Testis (tissue), 3 donors: ENCODE data around the gene STEAP2. TPM values are rescaled to one million over a fixed set of nuclear protein-coding genes. Genes with fewer than 3 reads are reported as not detected.

Source experiments
- DNase-seq: peaks from one replicate; pipeline ENCODE4 v3.0.0-alpha.2; 2019
- H3K27ac ChIP-seq, 2 donors: fragments of 200-600 bp; sonication (generic); one replicate each; pipeline ENCODE4 v1.5.1; 2019
- H3K27me3 ChIP-seq: fragments of 200-600 bp; sonication (generic); one replicate; pipeline ENCODE4 v1.5.1; 2019
- H3K36me3 ChIP-seq: fragments of 200-600 bp; sonication (generic); one replicate; pipeline ENCODE4 v1.5.1; 2017; ENCODE audit warnings: low read depth; ENCODE audit errors: missing control alignments
- H3K4me1 ChIP-seq: fragments of 200-600 bp; sonication (generic); one replicate; pipeline ENCODE4 v1.5.1; 2019
- H3K4me3 ChIP-seq, 2 donors: fragments of 200-600 bp; sonication (generic); one replicate each; pipeline ENCODE4 v1.5.1; 2017 to 2019
- H3K9me3 ChIP-seq: fragments of 200-600 bp; sonication (generic); one replicate; pipeline ENCODE4 v1.5.1; 2017
- CTCF ChIP-seq, 3 experiments: fragments of 450-650 bp in 2 of 3; fragments of 200-600 bp in 1 of 3; sonication (generic) in 1 of 3; IDR thresholded peaks; one replicate each; pipeline ENCODE4 v1.5.1; 2016 to 2019; ENCODE audit warnings: antibody characterized with exemption in 3 of 3, mild to moderate bottlenecking in 2 of 3, moderate library complexity in 1 of 3
- POLR2A ChIP-seq: fragments of 450-650 bp; IDR thresholded peaks from one replicate; pipeline ENCODE4 v1.6.1; 2017; ENCODE audit warnings: antibody characterized with exemption, mild to moderate bottlenecking, moderate library complexity
- WGBS, 2 donors: methylation state at CpG; one replicate each; pipeline ENCODE4 v1.1.5; 2018; 5-methylcytosine and 5-hydroxymethylcytosine counted together
- intact Hi-C: fragments of 100-400 bp; cut with DNase I; formaldehyde crosslinking; loops from one replicate; pipeline ENCODE4 v1.15.1; 2023; ENCODE audit warnings: low total_unique reads
- polyA plus RNA-seq: library from polyadenylated mRNA; stranded (reverse); fragments of 350-450 nt; fragmentation: Illumina TruSeq; extraction: RNeasy Lipid Tissue Mini Kit (QIAGEN cat#74804); gene quantifications from one replicate; pipeline ENCODE4 v1.2.3, GENCODE V29; 2014; ENCODE audit warnings: low read depth, low replicate concordance; ENCODE audit not compliant: insufficient read depth
- total RNA-seq, 2 donors: library from RNA; depleted of rRNA; stranded (reverse); fragments of >200 nt; gene quantifications; one replicate each; pipeline ENCODE4 v1.2.3, GENCODE V29; 2016

STEAP2 gene
- total and polyA plus RNA-seq, 3 donors from 2014 or later: 1.8 to 4.5 (median 4.3) TPM

- no peak for DNase-seq
- H3K4me3 ChIP-seq: no peak overlapping the region
- no peaks in the 10 kb centered on the region for H3K27me3 ChIP-seq
- no peaks in the 10 kb centered on the region for H3K36me3 ChIP-seq
- H3K27ac ChIP-seq: no peak overlapping the region
- intact Hi-C loops: no loop called here
- 91 to 100% methylated on average over 3 to 4 of the region's 4 CpGs for WGBS, 2 donors
- TF ChIP-seq CTCF (IDR thresholded peaks at IDR 0.05): no peak
- TF ChIP-seq POLR2A: no peak
- H3K9me3 ChIP-seq: no peaks in the 10 kb centered on the region
- no peaks in the 10 kb centered on the region for H3K4me1 ChIP-seq
Measured at GRCh38 chr7:90175667-90176066, 35.9 kb upstream of the STEAP2 start.

- Histone ChIP-seq H3K9me3 (no peaks in the 10 kb centered on the region), H3K27ac (no peak overlapping the region), H3K36me3 (no peaks in the 10 kb centered on the region), H3K27me3 (no peaks in the 10 kb centered on the region), H3K4me1 (no peaks in the 10 kb centered on the region), H3K4me3 (no peak overlapping the region)
- intact Hi-C loops: no loop called here
- no peak for TF ChIP-seq CTCF (IDR thresholded peaks at IDR 0.05)
- no peak for TF ChIP-seq POLR2A
- WGBS, 2 donors: 100% methylated on average over 1 of the region's 1 CpG
- DNase-seq: no peak
Measured at GRCh38 chr7:90176195-90176594, 35.3 kb upstream of the STEAP2 start.

- no peak overlapping the region for H3K27ac ChIP-seq
- H3K4me3 ChIP-seq: no peak overlapping the region
- no peak for DNase-seq
- no peaks in the 10 kb centered on the region for H3K27me3 ChIP-seq
- intact Hi-C loops: no loop called here
- H3K4me1 ChIP-seq: no peaks in the 10 kb centered on the region
- 90 to 95% methylated on average over 2 of the region's 2 CpGs for WGBS, 2 donors
- TF ChIP-seq POLR2A (no peak), CTCF (IDR thresholded peaks at IDR 0.05) (no peak)
- H3K36me3 ChIP-seq: no peaks in the 10 kb centered on the region
- no peaks in the 10 kb centered on the region for H3K9me3 ChIP-seq
Measured at GRCh38 chr7:90178166-90178565, 33.4 kb upstream of the STEAP2 start.

GRCh38 chr7:90178679-90179278 is 32.8 kb upstream of the STEAP2 start:
- no peak for DNase-seq
- no peak for TF ChIP-seq CTCF (IDR thresholded peaks at IDR 0.05)
- TF ChIP-seq POLR2A: no peak
- Histone ChIP-seq H3K27ac (no peak overlapping the region), H3K36me3 (no peaks in the 10 kb centered on the region), H3K4me1 (no peaks in the 10 kb centered on the region), H3K27me3 (no peaks in the 10 kb centered on the region), H3K4me3 (no peak overlapping the region), H3K9me3 (no peaks in the 10 kb centered on the region)
- 76 to 89% methylated on average over 6 of the region's 6 CpGs for WGBS, 2 donors
- intact Hi-C loops: no loop called here

GRCh38 chr7:90180011-90180585 is 31.4 kb upstream of the STEAP2 start:
- no peaks in the 10 kb centered on the region for H3K27me3 ChIP-seq
- H3K36me3 ChIP-seq: no peaks in the 10 kb centered on the region
- no peak overlapping the region for H3K27ac ChIP-seq
- no peak for TF ChIP-seq CTCF (IDR thresholded peaks at IDR 0.05)
- TF ChIP-seq POLR2A: no peak
- no peak overlapping the region for H3K4me3 ChIP-seq
- H3K4me1 ChIP-seq: no peaks in the 10 kb centered on the region
- intact Hi-C loops: no loop called here
- no peak for DNase-seq
- WGBS, 2 donors: 64 to 70% methylated on average over 1 of the region's 1 CpG
- H3K9me3 ChIP-seq: no peaks in the 10 kb centered on the region
